HG03139 (cell line): Measurements from ENCODE around the gene PHACTR1.

Source experiments
- ATAC-seq: cut with Tn5 transposase; IDR thresholded peaks from one replicate; pipeline ENCODE4 v1.9.1; 2021; ENCODE audit not compliant: unreplicated experiment

Gene PHACTR1

DNA sequence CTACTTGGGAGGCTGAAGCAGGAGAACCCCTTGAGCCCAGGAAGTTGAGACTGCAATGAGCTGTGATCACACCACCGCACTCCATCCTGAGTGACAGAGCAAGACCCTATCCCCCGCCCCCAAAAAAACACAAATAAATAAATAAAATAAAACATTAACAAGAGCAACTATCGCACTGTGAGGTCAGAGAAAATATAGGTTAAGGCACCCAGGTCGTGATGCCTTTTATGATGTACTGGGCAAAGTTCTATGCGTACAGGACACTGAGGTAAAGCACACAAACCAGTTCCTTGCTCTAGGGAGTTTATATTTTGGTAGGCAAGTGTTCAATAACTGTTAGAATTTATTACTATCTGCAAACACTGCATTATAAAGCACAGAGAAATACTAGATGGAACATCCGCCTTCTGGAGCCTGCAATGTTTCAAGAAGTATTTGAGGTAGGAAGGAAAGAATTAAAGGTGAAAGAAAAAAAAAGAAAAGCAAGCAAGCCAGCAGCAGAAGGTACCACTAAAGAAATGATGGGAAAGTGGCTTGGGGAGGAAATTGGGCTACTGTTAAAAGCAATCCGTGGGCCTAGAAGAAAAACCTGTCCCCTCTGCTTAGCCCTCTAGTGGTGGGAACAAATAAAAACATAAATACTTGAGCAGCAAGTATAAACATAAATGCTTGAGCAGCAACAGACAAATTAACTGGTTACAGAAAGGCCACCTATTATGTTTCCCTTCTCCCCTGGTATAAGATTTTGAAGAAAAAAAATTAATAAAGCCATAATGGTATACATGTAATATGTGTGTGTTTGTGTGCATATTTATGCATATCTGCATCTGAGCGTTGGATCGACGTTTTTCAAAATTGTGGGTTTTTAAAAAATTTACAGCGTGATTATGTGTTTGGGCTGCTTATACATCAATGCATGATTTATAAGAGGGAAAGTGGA, 128.0 kb downstream of the PHACTR1 start:
- ATAC-seq, result no peak

DNA sequence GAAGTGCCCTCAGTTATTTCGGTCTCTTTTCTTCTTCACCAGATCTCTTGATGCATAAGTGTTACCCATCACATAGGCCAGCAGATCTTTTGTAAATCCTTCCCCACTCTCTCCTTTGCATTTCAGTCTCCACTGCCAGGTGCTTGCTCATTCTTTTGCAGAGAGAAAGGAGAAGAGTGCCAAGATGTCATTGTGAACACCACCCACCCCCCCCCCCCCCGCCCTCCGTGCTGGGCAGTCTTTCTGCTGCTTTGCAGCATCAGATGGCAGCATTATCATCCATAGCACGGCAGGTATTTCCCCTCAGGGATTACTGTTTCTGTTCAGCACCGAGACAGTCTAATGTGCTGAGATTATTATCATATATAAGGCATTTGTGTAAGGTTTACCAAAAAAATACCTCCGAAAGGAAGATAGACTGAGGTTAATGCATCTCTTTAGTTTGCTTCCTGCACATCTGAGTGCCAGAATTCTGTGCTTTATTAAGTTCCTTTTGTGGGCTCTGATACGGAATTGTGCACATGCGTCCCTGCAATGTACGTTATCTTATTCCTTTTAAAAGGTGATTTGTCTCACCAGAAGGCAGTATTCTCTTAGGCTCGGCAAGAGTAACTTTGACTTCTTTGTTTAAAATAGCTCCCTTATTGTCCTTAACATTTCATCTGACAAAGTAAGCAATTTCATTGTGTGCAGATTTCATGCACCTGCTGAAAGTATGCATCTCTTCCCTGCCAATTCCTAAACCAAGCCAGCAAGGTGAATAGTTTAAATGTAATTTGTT, 128.8 kb downstream of the PHACTR1 start:
- no peak for ATAC-seq

DNA sequence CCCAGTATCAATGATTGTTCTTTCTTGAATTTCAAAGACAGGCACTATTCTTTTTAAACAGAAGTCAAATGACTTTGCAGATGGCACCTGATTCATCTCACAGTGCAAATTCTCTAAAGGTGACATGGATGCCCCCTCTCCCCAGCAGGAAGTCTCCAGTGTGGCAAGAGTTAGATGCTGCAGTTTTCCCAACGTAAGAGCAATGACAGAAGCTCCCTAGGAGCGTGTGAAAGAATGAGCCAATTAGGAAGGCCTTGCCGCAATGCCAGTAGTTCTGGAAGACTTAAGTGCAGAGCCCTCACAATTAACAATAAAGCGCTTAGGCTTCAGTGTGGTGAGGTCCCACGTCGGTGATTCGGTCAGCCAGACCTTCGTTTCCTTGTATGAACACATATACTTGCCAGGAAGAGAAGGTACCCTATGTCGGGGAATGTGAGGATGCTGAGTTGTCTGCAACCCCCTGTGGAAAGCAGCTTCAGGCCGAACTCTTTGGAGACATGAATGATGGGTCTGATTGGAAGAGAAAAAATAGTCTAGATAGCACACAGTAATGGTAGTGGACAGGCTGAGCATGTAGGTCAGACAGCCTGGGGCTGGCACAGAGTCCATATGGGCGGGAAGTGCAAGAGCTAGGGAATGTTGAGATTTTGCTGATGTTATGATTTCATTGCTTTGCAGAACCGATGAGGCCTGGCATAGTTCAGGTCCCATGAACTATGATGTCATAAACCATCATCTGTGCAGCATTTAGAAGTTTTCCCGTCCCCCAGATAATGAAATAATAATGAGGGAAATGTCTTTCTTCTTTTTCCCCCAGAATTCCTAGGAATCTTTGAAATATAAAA, 132.6 kb downstream of the PHACTR1 start:
- ATAC-seq, result no peak

DNA sequence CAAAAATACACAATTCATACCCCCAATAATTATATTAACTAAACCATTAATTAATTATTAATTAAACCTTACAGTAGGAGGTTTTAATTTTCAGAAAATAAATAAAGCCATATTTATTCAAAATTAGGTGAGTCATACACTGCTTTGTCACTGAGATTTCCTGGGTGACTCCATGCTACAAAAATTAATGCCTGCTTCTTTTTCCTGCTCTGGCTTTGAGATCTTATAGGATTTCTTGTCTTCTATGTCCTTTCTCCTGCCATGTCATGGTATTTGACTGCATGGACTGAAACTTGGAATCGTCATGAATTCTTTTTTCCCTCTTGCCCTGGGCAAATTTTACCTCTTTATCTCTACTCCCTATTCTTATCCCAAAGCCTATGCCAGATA, 133.2 kb downstream of the PHACTR1 start:
- no peak for ATAC-seq

DNA sequence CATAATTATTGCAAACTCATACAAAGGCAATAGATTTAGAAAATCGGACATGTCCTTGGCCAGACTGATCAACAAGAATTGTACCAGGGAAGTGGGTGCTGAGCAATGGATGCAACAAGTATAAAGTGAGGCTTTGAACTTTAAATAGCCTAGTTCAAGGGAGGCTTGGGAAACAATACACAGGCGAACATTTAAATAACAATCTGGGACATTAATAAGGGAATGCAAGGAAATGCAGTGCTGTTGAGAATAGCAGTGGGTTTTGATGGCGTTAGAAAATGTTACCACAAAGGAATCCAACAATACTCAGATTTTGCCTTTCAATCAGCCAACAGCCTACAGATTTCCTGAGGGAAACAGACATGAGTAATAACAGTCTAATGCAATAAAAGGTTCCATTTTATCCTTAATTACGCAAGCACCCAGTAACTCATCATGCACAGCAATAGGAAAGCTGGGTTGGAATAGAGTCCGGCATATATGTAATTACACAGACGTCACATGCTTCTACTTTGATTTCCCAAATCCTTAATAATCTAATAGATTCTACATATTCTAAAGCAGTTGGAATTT, 134.6 kb downstream of the PHACTR1 start:
- no peak for ATAC-seq

DNA sequence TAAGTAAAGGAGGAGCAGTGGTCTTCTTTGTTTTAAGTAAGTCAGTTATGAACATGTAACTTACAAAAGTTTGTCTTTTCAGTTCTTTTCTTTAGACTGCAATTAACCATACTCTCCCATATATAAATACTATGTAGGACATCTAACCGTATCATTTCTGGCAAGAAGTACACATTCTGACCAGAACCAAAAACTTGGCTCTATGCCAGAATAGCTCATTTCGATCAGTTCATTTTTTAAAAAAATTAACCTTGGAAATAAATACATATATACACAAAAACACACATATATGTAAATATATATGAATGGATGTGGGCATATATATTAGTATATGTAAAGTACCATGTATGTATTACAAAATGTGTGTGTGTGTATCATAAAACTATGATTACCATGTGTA, 145.0 kb downstream of the PHACTR1 start:
- ATAC-seq, result no peak

DNA sequence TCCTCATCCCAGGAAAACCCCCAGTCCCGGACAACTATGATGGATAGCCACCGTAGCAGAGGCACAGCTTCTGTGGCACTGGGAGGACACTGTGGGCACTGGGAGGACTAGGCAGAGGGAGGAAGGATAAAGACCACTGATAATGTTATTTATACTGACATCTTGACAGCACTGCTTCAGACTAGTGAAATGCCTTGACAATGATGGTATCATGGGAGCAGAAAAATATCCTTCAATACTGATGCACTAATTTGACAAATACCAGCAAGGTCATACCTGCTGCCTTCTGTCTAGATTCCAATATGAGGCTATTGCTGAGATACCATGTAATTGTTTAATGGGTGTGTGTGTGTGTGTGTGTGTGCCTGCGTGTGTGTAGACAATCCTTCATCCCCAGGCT, 148.6 kb downstream of the PHACTR1 start:
- no peak for ATAC-seq

DNA sequence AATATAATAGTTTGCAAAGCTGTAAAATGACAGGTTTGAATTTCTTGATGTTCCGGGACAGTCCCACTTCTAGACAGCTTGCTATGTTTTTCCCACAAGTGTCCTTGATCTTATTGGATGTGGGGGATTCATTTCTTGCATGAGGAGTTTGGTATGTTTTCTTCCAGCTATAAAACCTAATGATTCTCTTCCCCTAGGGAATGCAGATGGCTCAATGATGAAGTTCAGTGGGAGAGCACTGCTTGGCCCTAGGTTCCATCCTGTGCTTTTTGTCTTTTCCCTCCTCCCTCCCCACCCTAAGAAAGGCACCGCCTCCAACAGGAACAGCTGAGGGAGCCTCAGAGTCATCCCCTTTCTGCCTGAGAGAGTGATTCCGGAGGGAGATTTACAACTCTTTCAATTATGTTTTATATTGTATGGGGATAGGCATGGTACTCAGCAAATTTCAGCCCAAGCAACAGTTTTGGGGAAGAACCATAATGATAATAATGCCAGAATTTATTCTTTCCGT, 149.2 kb downstream of the PHACTR1 start:
- ATAC-seq, result no peak

DNA sequence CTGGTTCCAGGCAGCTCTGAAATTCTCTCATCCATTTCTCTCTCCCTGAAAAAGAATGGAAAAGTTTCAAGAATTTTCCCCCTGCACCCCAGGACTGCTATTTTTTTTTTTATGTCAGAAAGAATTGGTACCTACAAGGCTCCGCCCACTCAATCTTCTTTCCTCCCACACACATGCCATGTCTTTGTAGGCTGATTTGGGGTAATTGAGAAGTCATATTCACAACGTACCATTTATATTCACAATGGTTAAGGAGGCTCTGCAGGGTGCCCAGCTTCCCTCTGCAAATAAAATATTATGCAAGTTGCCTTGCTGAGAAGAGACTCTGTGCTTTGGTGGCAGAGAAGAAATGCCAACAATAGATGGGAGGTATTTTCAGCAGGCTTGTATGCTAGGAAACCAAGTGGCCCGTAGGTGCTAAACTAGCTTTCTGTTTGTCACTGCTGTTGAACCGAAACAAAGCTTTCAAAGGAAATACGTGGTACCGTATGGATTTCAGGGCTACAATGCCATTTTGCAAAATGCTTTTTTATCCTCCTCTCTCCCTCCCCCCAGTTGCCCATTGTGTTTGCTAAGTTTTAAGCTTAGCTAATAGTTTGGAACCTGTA, 150.0 kb downstream of the PHACTR1 start:
- ATAC-seq, result no peak

DNA sequence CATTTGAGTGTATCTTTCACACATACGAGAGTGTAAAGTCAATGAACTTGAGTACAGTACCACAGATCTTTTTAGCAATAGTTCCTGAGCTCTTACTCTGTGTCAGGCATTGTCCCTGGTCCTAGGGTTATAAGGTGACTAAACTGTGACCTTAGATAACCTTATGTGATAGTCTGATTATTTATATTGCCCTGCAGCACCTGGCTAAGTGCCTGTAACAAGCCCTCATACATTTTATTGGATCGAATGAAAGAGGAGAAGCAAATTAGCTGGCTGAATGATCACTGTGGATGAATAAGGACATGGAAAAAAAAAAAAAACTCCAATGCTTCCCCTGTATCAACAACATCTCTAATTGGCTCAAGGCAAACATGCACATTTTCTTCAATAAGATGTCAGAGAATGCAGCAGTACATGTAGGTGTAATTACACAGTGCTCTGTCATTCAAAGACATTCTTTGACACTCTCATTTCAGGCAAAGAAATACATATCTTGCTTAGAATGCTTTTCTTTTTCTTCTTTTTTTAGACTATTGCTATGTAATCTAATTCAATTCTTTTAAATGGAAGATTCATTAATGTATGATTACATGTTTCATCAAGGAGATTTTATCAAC, 153.4 kb downstream of the PHACTR1 start:
- no peak for ATAC-seq

DNA sequence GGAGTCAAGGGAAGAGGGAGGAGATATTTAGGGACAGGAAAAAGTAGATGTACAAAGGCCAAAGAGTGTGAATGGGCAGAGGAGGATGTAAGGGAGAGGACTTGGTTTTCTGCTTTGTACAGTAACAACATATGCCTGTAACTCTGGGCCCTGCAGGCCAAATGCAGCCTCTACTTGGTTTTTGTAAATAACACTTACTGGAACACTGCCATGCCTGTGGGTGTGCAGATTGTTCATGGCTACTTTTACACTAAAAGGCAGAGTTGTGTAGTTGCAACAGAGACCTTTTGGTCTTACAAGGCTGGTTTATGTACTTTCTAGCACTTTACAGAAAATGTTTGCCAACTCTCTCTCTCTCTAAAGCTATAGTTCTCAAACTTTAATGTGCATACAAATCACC, 157.1 kb downstream of the PHACTR1 start:
- no peak for ATAC-seq

DNA sequence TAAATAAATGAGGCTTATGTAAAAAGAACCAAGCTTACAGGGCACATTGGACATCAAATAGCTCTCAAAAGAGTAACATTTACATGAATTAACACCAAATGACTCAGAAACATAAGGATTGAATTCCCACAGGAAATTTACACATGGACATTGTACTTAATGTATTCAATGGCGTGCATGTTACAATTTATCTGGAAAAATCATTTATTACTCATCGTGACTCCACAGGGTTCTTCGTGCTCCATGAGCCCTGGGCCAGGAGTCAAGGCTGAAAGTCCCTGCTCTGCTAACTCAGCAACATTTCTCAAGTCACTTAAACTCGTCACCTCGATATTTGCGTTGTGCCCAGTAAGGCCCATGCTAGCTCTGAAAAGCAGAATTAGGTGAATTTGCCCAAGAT, 158.5 kb downstream of the PHACTR1 start:
- ATAC-seq, result no peak

DNA sequence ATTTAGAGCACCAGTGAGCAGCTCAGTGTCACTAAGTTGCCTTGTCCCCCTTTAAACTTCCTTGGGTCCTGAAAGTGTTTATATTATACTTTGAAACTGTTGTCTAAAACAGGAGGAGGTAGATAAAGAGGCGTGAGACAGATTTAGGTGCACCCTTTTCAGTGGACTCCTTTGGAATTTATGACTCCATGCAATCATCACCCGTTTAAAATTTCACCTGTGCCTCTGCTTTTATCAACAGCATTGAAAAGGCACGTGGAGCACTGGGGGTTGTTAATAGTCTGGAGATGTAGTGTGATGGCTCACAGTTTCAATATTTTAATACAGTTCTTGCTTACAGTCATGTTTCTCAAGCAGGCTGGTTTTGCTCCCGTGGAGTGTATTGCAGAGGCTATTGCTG, 162.2 kb downstream of the PHACTR1 start:
- ATAC-seq, result no peak

DNA sequence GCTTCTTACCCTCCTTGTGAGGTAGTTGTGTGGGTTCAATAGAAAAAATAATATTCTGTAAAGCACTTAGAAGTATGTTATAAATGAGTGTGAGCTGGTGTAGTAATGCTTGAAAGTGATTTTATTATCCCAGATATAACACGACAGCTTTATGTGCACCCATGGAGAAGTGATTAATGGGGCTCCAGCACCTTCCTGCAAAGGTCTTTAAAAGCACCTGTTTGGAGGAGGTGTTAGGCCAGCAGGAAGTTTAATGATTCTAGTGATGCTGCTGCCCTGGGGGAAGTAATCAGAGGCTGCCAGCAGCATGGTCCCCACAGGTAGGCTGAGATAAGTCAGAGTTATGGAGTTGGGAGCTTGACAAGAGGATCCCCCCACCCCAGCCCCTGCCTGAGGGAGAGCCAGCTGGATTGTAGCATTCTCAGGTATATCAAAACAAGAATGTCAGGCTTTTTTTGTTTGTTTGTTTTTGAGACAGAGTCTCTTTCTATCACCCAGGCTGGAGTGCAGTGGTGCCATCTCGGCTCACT, 166.3 kb downstream of the PHACTR1 start:
- no peak for ATAC-seq

DNA sequence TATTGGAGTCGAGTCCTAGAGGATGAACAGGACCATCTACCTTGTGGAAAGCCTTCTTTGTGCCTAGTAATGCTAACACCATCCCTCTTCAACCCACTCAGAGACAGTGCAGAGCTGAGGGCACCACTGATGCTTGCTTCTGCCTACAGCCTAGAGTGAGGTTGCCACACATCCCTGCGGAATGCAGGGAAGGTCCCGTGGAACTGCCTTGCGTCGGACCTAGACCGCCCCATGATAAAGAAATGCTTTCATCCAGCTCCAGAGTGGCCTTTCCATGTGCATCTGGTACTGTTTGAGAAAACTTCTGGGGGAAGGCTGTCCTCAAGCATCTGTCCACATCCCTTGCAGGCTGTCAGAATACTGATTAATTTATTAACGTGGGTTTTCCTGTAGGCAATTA, 168.4 kb downstream of the PHACTR1 start:
- ATAC-seq, result no peak

DNA sequence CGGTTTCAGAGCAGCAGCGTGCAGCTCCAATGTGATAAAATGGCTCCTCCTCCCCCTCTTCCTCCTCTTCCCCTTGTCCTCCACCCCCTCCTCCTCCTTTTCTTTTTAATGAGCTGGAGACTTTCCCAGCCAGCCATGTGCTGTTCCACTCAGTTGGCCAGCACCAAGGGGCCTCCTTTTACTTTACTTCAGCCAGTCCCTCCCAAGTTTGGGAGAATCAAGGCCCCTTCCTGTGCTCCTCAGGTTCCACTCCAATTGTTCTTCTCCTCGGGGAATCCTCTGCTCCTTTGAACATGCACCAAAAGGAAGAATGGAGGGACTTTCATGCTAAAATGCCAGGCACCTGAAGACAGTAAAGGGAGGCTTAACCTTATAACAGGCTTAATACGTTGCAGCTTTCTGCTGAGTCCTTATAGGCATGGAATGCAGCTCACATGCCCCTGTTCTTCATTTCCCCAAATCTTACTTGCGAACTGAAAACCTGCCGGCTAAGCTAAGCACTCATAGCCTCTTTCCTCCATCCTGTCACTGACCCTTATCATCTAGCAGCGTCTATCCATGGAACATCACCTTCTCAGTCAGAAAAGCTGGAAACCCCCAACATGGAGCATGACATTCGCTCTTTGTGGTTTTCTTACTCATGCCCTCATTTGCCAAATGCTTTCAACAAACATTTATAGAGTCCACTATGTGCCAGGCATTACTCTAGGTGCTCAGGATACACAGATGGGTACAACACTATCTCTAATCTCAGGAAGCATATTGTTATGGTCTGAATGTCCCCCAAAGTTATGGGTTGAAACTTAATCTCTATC, 170.6 kb downstream of the PHACTR1 start:
- no peak for ATAC-seq

DNA sequence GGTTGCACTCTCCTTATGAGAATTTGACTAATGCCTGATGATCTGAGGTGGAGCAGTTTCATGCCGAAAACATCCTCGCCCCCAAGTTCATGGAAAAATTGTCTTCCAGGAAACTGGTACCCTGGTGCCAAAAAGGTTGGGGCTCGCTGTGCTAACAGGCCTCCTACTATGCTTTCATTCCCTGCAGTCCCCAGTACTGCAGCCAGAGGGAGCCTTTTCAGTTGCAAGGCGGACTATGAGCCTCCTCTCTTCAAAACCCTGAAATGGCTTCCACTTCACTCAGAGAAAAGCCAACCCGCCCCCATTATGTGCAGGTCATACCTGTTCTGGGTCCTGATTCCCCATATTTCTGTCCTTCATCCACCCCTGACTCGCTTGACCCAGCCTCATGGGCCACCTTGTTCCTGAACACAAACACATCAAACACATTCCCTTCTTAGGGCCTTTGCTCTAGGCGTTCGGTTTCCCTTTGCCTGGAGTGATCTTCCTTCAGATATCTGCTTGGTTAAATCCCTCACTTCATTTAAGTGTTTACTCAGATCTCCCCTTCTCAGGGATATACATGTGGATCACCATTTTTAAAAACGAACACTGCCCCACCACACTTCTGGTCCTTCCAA, 173.7 kb downstream of the PHACTR1 start:
- no peak for ATAC-seq

DNA sequence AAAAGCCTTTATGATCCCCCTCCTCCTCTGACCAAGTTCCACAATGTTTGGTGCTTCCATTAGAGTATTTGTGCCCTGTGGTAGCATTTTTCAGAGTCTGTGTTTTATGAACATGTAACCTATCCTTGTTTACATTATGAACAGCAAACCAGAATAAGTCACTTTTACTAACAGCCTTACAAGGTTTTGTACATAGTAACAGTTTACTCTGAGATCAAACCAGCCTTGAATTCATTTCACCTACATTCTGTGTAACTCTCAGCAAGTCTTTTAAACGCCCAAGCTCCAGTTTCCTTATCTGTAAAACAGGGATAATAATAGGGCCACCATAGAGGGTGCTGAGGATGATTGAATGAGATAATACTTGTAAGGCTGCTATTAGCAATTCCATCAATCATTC, 175.0 kb downstream of the PHACTR1 start:
- no peak for ATAC-seq
